Measurements from ENCODE around the gene ZNF776. TPM values are rescaled to one million over a fixed set of nuclear protein-coding genes. Genes with fewer than 3 reads are reported as not detected.
"Not testable (repeated sequence)": the region's sequence is repeated elsewhere in the genome, so short reads cannot be mapped to it uniquely, and the experiment has no call there.

ZNF776 gene
- total RNA-seq, 1 donor from 2014 or later: 30.4 TPM

DNA sequence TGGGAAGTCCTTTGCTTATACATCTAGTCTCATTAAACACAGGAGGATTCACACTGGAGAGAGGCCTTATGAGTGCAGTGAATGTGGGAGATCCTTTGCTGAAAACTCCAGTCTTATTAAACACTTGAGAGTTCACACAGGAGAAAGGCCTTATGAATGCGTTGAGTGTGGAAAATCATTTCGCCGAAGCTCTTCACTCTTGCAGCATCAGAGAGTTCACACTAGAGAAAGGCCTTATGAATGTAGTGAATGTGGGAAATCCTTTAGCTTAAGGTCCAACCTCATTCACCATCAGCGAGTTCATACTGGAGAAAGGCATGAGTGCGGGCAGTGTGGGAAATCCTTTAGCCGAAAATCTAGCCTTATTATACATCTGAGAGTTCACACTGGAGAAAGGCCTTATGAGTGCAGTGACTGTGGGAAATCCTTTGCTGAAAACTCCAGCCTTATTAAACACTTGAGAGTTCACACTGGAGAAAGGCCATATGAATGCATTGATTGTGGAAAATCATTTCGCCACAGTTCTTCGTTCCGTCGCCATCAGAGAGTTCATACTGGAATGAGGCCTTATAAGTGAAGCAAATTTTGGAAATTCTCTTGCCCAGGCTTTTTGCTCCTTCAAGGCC, 32.7 kb downstream of the ZNF776 start:
- Mint-ChIP-seq H3K4me3 (no peak overlapping the region), H3K4me1 (no peaks in the 10 kb centered on the region), H3K36me3 (peaks cover 74% of the 10 kb centered on the region), H3K27ac (no peak overlapping the region), H3K9me3 (peaks cover 48% of the 10 kb centered on the region), H3K27me3 (ENCODE audit: low read depth) (no peaks in the 10 kb centered on the region)
- TF ChIP-seq, protein P1, sequence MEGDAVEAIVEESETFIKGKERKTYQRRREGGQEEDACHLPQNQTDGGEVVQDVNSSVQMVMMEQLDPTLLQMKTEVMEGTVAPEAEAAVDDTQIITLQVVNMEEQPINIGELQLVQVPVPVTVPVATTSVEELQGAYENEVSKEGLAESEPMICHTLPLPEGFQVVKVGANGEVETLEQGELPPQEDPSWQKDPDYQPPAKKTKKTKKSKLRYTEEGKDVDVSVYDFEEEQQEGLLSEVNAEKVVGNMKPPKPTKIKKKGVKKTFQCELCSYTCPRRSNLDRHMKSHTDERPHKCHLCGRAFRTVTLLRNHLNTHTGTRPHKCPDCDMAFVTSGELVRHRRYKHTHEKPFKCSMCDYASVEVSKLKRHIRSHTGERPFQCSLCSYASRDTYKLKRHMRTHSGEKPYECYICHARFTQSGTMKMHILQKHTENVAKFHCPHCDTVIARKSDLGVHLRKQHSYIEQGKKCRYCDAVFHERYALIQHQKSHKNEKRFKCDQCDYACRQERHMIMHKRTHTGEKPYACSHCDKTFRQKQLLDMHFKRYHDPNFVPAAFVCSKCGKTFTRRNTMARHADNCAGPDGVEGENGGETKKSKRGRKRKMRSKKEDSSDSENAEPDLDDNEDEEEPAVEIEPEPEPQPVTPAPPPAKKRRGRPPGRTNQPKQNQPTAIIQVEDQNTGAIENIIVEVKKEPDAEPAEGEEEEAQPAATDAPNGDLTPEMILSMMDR (IDR thresholded peaks at IDR 0.05; ENCODE audit: unreplicated experiment): no peak
- DNase-seq (ENCODE audit: low spot score in 2 of 2, unreplicated experiment in 2 of 2): no peak

DNA sequence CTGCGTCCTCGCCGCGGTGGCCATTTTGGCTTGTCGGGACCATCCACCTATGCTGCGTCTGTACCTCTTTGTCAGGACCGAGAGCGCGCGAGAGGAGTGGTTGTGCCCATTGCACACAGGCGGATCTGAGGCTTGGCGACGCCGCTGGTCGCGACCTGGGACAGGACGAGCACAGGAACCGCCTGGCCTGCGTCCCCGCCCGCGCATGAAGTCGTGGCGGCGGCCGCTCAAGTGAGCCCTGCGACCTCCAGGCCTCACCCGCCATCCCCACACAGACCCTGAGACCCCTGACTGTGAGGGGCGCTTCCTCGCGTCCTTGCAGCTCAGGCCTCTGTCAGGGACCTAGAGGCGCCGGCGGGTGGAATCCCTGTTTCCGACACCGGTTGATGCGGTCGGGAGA, 39.7 kb downstream of the ZNF776 start:
- no peak for DNase-seq (ENCODE audit: low spot score in 2 of 2, unreplicated experiment in 2 of 2)
- Mint-ChIP-seq H3K27ac (no peak overlapping the region), H3K27me3 (ENCODE audit: low read depth) (no peaks in the 10 kb centered on the region), H3K36me3 (peaks cover 68% of the 10 kb centered on the region), H3K4me1 (no peaks in the 10 kb centered on the region), H3K9me3 (peaks cover 34% of the 10 kb centered on the region), H3K4me3 (no peak overlapping the region)
- TF ChIP-seq, protein P1 (IDR thresholded peaks at IDR 0.05; ENCODE audit: unreplicated experiment): no peak

DNA sequence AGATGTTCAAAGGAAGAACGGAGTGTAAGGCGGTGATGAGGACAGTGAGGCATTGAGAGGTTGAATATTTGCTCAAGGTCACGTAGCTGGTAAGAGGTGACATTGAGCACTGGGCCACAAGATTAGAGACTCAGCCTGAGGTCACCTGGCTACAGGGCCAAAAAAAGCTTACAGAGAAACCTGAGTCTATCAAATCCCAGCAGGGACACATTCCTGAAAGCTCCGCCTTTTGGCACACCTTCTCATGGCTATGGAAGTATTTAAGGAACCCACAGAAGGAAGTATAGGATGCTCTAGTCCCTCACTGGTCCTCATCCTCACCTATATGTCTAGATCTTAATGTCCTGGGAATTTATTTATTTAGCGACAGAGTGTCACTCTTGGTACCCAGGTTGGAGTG, 40.3 kb downstream of the ZNF776 start:
- Mint-ChIP-seq H3K27ac (no peak overlapping the region), H3K27me3 (ENCODE audit: low read depth) (no peaks in the 10 kb centered on the region), H3K9me3 (peaks cover 33% of the 10 kb centered on the region), H3K4me3 (no peak overlapping the region), H3K4me1 (no peaks in the 10 kb centered on the region), H3K36me3 (peaks cover 68% of the 10 kb centered on the region)
- TF ChIP-seq, protein P1 (IDR thresholded peaks at IDR 0.05; ENCODE audit: unreplicated experiment): no peak
- no peak for DNase-seq (ENCODE audit: low spot score in 2 of 2, unreplicated experiment in 2 of 2)

DNA sequence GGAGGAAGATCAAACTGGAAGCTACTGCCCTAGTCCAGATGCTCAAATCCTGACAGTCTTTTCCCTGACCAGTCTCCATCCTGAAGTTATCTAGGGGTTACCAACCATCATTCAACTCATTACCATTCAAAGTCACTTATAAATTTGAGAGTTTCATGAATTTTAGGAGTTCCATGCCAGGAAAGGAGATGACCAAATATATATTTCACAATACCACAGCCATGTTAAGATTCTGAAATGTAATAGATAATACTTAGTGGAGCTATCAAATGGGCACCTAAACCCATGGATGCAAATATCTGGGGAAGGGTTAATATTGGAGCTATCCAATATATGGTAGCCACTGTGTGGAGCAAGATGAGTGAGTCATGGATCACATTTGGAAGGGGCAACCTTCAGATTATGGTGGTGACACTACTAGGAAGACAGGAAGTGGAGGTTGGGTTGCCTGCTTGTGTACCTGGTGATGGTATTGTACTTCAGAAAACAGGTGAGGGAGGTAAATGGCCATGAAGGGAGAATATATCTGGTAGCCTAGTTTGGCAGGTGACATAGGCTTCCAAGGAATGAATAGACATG, 41.6 kb downstream of the ZNF776 start:
- Mint-ChIP-seq H3K9me3 (peaks cover 33% of the 10 kb centered on the region), H3K27ac (no peak overlapping the region), H3K27me3 (ENCODE audit: low read depth) (no peaks in the 10 kb centered on the region), H3K4me3 (no peak overlapping the region), H3K4me1 (no peaks in the 10 kb centered on the region), H3K36me3 (peaks cover 68% of the 10 kb centered on the region)
- TF ChIP-seq, protein P1 (IDR thresholded peaks at IDR 0.05; ENCODE audit: unreplicated experiment): no peak
- DNase-seq (ENCODE audit: low spot score in 2 of 2, unreplicated experiment in 2 of 2): no peak

DNA sequence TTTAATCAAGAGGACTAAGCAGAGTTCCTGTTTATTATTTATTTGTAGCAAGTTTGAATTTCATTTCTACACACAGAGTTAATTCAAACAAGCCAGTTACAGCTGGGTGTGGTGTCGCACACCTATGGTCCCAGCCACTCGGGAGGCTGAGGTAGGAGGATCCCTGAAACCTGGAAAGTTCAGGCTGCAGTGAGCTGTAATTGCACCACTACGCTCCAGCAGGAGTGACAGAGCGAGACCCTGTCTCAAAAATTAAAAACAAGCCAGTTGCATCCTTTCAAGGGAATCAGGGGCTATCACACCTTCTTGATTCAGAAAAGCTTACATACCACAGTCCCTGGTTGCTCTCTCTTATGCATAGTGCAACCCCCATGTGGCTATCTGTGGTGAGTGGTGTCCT, 42.7 kb downstream of the ZNF776 start:
- peaks cover 68% of the 10 kb centered on the region for H3K36me3 Mint-ChIP-seq

DNA sequence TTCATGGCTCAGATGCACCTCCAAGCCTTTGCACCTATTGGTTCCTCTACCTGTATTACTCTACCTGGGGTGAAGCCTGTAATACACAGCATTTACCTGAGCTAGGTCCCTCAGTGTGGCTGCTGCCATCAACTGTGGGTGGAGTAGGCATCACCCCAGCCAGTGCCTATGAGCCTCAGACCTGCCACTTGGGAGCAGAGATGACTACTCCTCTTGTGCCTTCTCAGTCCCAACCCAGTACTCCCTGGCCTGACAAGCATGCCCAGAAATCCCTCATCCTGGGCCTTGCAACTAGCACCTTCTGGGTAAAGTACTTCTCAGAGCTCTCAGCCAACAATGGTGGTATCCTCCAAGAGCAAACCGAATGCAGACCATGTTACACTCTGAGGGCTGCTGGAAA, 50.0 kb downstream of the ZNF776 start:
- not testable (repeated sequence) for H3K4me3 Mint-ChIP-seq; H3K27ac Mint-ChIP-seq; H3K27me3 Mint-ChIP-seq (ENCODE audit: low read depth); DNase-seq (ENCODE audit: low spot score in 2 of 2, unreplicated experiment in 2 of 2); H3K9me3 Mint-ChIP-seq
- H3K36me3 Mint-ChIP-seq: peaks cover 27% of the 10 kb centered on the region
- H3K4me1 Mint-ChIP-seq: peaks cover 24% of the 10 kb centered on the region

More for the DNA sequence above, 42.7 kb downstream of the ZNF776 start:
- peaks cover 33% of the 10 kb centered on the region for H3K9me3 Mint-ChIP-seq
- no peak overlapping the region for H3K4me3 Mint-ChIP-seq
- H3K27ac Mint-ChIP-seq: no peak overlapping the region
- H3K4me1 Mint-ChIP-seq: no peaks in the 10 kb centered on the region
- TF ChIP-seq, protein P1 (IDR thresholded peaks at IDR 0.05; ENCODE audit: unreplicated experiment): no peak
- no peaks in the 10 kb centered on the region for H3K27me3 Mint-ChIP-seq (ENCODE audit: low read depth)
- DNase-seq (ENCODE audit: low spot score in 2 of 2, unreplicated experiment in 2 of 2): no peak

Measured in mesothelial cell of epicardium (in vitro differentiated cells).